ENCODE data around the gene NDEL1. TPM values are rescaled to one million over a fixed set of nuclear protein-coding genes. Genes with fewer than 3 reads are reported as not detected.

Gene NDEL1
- total RNA-seq, 1 experiment from 2014 or later, result 38.4 TPM

GRCh38 chr17:8443756-8444155, 8.1 kb downstream of the NDEL1 start:
- H4K20me1 ChIP-seq (ENCODE audit: control insufficient read depth, insufficient read depth, insufficient read length), result no peaks in the 10 kb centered on the region
- peaks cover 2% of the 10 kb centered on the region for H3K79me1 ChIP-seq (ENCODE audit: insufficient read depth, low read depth, low read length, poor library complexity, severe bottlenecking)
- Mint-ChIP-seq H3K27me3 (ENCODE audit: low read depth) (no peaks in the 10 kb centered on the region), H3K4me3 (no peak overlapping the region), H3K9me3 (no peaks in the 10 kb centered on the region), H3K4me1 (peaks cover 10 to 15% of the 10 kb centered on the region in 2 experiments; a peak in 3 of 4 replicates), H3K36me3 (ENCODE audit: insufficient read depth in 1 of 3, low read depth in 3 of 3) (peaks cover 10 to 29% (median 22%) of the 10 kb centered on the region in 3 experiments; a peak in 6 of 7 replicates), H3K27ac (peak overlapping the region in 2 of 3 experiments; percentile 36 to 41; a peak in 3 of 7 replicates)
- H2BK5ac ChIP-seq (ENCODE audit: insufficient read length, low read length), result no peak overlapping the region
- no peak overlapping the region for H3K9ac ChIP-seq (ENCODE audit: extremely low read depth, insufficient read length, low read length)
- no peak for TF ChIP-seq CTCF (conservative IDR thresholded peaks at IDR 0.05)
- H3K23me2 ChIP-seq (ENCODE audit: insufficient read length, low read depth, low read length, poor library complexity, severe bottlenecking), result no peaks in the 10 kb centered on the region
- no peak overlapping the region for H4K8ac ChIP-seq (replicated peaks; ENCODE audit: insufficient read length, low read depth, low read length)
- H3K4ac ChIP-seq (ENCODE audit: low read depth, low read length), result no peak overlapping the region
- no peak overlapping the region for H2AFZ ChIP-seq (ENCODE audit: low read length)
- no peak overlapping the region for H3K18ac ChIP-seq (ENCODE audit: insufficient read length, low read depth, low read length)
- H2BK20ac ChIP-seq (ENCODE audit: low read depth, low read length, poor library complexity, severe bottlenecking), result no peak overlapping the region
- H3K56ac ChIP-seq (ENCODE audit: insufficient read length, low read depth, low read length), result no peak overlapping the region
- no peak overlapping the region for H2AK5ac ChIP-seq (ENCODE audit: insufficient read length, low read length)
- H3T11ph ChIP-seq (ENCODE audit: low read length), result no peak overlapping the region
- H4K5ac ChIP-seq (ENCODE audit: insufficient read length, low read depth, low read length), result no peak overlapping the region
- no peaks in the 10 kb centered on the region for H3K9me3 ChIP-seq (ENCODE audit: control insufficient read depth, low read depth, low read length)
- H3K4me1 ChIP-seq (ENCODE audit: insufficient read depth, low read length), result no peaks in the 10 kb centered on the region
- no peak overlapping the region for H3K27ac ChIP-seq (ENCODE audit: insufficient read length, low read depth, low read length)
- no CpG with 5 or more reads among the region's 7 CpGs for WGBS (ENCODE audit: extremely low coverage, insufficient read length, low lambda C conversion rate)
- H3K14ac ChIP-seq (ENCODE audit: insufficient read depth, low read length), result no peak overlapping the region
- no peak overlapping the region for H4K91ac ChIP-seq (ENCODE audit: insufficient read length, low read depth, low read length)
- no peak for DNase-seq
- H2BK15ac ChIP-seq (ENCODE audit: low read depth, low read length), result no peak overlapping the region
- H2BK12ac ChIP-seq (ENCODE audit: insufficient read length, low read depth, low read length), result no peak overlapping the region
- no peak overlapping the region for H2BK120ac ChIP-seq (ENCODE audit: low read depth, low read length, poor library complexity, severe bottlenecking)
- no peaks in the 10 kb centered on the region for H3K27me3 ChIP-seq (ENCODE audit: insufficient read depth, low read length)
- no peak overlapping the region for H3K23ac ChIP-seq (ENCODE audit: insufficient read length, low read depth, low read length)
- peaks cover 11% of the 10 kb centered on the region; the same call in 1 of the 2 replicates for H3K79me2 ChIP-seq (ENCODE audit: insufficient read depth, low read length)
- no peak overlapping the region for H3K4me2 ChIP-seq (ENCODE audit: insufficient read depth, insufficient read length, low read length)

All from H9 (cell line).